Inflammatory macrophage (primary cell): ENCODE measurements around the gene LIPT1.
A peak's percentile ranks its signal among the peaks of the same experiment; 100 is the strongest.
"Not testable (repeated sequence)": the region's sequence is repeated elsewhere in the genome, so short reads cannot be mapped to it uniquely, and the experiment has no call there.

ENCODE experiments used
- DNase-seq, 2 donors: peaks; one replicate each; pipeline ENCODE4 v3.0.0-alpha.2; 2020 to 2022

Gene LIPT1

DNA sequence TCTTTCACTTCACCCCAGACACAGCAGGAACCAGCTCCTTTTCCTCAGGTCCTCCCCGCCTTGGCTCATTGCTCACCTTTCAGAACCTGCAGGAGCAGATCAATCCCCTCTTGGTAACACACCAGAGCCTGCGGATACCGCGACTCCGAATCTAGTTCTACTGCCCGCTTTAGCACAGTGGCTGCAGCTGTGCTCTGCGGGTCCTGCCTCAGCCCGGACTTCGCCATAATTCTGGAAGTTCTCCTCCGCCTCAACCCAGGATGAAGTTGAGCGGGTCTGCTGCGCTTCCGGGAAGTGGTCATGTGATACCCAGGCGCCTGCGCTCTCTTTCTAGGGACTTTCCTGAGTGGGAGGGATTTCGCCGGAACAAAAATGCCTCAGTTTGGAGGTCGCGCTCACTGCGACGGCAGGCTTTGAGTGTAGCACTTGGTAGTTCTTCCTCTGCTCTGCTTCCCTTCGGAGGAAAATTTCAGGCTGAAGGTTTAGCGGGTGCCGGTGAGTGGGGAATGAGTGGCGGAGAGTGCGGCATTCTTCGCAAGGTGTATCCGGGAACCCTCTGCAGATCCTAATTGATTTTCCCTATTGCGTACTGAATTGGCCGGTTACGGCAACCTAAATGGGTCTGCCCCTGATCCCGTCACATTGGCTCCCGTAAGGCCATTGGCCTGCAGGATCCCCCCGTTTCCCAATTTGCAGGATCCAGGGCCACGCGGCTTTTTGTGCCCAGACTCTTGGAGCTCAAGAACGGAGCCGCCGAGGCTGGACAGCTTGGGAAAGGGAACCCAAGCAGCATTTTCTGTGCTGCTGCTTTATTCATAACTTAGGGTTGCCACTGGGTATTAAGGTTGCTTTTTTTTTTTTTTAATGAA, 26.2 kb downstream of the LIPT1 start, which contains the start of the genes MITD1 and MRPL30:
Gene MITD1 (minus strand): TSS at position 304 of the 869 bp plus-strand sequence. CDS start 77 bp downstream, at position 227.
Gene MRPL30 (plus strand): TSS at position 430 of the 869 bp plus-strand sequence. CDS start 5,020 bp downstream, outside the sequence.
- peak; percentile 96 to 98 for DNase-seq

DNA sequence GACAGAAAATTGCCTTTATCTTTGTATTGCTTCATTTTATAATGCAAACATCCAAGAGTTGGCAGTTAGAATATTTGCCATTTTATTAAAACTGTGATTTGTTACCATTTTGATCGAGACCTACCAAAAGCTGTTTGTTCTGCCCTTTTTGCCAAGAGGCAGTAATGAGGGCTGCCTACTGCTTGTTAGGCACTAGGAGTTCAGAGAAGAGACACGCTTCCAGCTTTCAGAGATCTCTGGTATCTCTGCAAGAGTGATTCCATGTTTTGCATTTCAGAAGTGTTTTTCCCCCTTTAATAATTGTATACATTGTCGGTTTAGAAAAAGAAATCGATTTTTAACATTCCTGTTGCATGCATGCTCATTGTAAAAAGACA, 26.8 kb downstream of the LIPT1 start:
- peak in 1 of 2 donors; percentile 9 for DNase-seq

DNA sequence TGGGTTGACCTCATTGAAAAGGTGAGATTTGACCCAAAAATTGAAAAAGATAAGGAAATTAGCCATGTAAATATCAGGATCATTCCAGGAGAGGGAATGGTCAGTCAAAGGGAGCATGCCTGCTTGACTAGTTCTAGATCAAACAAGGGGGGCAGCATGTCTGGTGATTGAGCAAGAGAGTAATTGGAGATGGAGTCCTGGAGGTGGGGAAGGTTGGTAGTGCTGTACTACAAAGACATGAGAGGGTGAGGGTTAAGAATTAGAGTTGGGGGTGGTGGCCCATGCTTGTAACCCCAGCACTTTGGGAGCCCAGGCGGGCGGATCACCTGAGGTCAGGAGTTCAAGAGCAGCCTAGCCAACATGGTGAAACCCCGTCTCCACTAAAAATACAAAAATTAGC, 28.3 kb downstream of the LIPT1 start:
- DNase-seq, result no peak

DNA sequence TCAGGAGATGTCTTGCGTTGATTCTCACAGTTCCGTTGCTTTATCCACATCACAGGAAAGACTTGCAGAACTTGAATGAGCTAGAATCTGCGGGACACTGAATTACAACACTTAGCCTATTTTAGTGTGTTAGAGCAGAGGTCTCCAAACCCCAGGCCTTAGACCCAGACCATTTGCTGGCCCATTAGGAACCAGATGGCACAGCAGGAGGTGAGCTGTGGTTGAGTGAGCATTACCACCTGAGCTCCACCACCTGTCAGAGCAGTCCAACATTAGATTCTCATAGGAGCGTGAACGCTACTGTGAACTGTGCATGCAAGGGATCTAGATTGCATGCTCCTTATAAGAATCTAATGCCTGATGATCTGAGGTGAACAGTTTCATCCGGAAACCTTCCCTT, 30.0 kb downstream of the LIPT1 start:
- DNase-seq, result no peak

DNA sequence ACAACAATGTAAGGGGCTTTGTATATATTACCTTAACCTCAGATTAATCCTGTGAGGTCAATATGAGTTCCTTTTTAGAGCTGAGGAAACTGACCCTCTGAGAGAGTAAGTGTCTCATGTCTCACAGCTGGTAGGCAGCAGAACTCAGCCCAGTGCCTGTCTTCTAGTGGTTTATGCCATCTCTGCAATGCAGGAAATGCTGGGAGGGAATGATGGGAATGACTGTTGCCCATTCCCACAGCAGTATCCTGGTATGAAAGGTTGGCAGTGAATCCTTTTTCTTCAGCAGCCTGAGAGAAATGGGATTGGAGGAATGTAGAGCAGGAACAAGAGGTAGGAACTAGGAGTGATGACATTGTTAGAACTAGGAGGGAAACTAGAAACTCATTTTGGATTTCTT, 32.2 kb downstream of the LIPT1 start:
- no peak for DNase-seq

DNA sequence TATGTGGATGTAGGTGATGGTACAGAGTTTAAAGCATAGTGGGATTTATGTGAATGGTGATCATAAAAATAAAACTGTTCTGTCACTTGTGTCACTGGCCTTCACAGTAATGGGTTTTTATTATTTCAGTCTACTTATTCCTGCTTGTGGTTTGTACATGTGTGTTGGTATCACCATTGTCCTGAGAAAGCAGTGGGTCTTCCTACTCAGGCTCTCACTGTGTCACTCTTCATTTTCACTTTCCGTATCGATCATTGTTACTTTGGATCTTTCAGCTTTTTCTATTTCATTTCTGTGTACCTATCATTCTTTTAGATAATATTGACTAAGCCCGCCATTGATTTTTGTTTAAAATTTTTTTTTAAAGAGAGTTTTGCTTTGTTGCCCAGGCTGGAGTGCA, 33.6 kb downstream of the LIPT1 start:
- DNase-seq, result no peak

DNA sequence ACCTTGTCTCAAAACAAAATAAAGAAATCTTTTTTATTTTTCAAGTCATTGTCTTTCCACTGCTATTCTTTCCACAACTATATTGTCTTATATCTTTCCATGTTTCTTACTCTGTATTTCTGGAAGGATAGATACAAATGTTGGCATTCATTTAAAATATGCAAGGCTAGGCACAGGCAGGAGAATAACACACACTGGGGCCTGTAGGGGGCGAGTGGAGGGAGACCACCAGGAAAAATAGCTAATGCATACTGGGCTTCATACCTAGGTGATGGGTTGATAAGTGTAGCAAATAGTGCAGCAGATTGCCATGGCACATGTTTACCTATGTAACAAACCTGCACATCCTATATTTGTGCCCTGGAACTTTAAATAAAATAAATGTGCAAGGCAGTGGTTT, 35.8 kb downstream of the LIPT1 start:
- DNase-seq, result no peak

DNA sequence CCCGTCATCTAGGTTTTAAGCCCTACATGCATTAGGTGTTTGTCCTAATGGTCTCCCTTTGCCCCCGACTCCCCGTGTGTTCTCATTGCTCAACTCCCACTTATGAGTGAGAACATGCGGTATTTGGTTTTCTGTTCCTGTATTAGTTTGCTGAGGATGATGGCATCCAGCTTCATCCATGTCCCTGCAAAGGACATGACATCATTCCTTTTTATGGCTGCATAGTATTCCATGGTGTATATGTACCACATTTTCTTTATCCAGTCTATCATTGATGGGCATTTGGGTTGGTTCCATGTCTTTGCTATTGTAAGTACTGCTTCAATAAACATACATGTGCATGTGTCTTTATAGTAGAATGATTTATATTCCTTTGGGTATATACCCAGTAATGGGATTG, 37.6 kb downstream of the LIPT1 start:
- not testable (repeated sequence) for DNase-seq

DNA sequence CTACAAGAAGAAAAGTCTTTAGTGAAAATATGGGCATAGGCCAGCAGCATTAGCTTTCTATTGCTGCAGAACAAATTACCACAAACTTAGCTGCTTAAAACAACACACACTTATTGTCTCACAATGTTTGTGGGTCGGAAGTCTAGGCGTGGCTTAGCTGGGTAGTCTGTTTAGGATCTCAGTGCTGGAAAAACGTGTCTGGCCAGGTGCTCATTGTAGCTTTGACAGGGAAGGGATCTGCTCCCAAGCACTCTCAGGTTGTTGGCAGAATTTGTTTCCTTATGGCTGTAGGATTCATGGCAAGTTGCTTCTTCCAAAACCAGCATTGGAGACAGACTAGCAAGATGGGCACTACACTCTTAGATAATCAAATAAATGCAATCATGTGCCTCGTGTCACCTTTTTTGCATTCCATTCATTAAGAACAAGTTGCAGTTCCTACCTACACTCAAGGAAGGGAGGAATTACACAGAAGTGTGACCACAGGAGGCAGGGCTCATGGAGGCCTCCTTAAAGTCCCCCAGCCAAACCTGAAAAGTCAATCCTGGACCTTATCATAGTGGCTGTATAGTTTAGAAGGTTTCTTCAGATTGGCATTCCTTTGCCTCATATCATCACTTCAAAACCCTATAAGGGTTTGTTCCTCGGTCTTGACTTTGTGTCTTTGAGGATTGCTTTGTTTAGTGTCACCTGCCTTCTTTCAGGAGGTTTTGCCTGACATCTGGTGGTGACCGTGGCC, 43.5 kb downstream of the LIPT1 start:
- DNase-seq, result no peak

DNA sequence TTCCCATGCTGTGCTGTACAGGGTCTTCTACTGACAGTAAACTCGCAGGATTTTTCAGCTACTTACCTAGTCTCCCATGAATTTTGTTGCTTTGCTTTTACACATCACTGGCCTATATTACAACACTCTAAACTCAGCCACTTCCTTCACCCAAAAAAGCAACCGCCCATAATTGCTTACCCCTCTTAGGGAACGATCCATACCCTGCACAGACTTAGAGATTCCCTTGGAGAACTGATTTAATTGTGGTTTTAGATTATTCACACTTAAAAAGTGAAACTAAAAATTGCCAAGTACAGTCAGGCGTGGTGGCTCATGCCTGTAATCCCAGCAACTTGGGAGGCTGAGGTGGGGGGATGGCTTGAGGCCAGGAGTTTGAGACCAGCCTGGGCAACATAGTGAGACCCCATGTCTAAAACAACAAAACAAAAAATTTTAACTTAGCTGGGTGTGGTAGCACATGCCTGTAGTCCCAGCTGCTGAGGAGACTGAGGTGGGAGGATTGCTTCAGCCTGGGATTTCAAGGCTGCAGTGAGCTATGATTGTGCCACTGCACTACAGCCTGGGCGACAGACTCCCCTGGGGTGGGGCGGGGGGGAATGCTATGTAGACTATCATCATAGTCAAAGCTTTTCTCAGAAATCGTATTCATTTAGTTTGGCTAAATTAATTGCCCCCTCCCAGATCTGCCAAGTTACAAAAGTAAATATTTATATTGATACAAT, 45.5 kb downstream of the LIPT1 start:
- peak; percentile 15 to 39 for DNase-seq

DNA sequence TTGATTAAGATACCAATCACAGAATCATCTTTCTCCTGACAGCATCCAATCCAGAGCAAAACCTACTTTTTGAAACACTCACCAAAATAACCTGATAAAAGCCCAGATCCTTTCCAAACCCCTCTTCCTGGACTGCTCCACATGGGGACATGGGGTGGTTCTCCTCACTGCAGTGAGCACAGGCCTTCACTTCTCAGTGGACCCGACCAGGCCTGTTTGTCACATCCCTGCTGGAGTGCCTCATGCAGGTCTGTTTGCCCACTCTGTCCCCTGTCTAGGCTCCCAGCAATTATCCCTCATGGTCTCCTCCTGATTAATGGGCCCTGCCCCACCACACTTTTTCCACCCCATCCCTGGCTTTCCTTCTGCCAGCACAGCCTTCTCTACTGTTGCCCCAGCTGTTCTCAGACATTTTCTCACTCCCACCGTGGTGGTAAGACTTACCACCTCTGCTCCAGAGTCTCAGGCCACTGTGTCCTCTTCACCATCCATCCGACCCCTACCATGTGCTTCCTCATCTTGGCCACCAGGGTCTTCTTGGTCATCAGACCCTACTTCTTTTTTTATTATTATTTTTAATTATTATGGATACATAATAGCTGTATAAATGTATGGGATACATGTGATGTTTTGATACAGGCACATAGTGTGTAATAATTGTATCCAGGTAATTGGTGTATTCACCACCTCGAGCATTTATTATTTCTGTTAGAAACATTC, 47.4 kb downstream of the LIPT1 start:
- DNase-seq, result no peak

DNA sequence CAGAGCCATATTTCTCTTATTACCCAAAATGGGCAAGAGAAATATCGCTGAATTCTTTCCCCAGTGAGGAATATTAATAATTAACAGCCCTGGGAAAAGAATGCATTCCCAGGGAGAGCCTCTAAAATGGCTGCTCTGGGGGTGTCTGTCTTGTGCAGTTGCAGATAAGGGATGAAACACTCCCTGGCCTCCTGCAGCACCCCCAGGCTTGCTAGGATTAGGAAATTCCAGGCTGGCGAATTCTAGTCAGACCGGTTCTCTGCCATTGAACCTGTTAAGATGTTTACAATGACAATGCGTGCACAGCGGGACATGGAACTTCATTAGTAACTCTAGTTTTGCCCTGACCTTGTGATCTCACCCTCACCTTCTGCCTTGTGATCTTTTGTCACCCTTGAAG, 50.7 kb downstream of the LIPT1 start:
- DNase-seq, result no peak
